Adipose tissue (tissue), 3 donors: ENCODE data around the gene PLA2G2F. TPM values are rescaled to one million over a fixed set of nuclear protein-coding genes. Genes with fewer than 3 reads are reported as not detected.
"Not testable (repeated sequence)": the region's sequence is repeated elsewhere in the genome, so short reads cannot be mapped to it uniquely, and the experiment has no call there.

Experiments used
- H3K27ac ChIP-seq: one replicate; pipeline ENCODE4 v1.5.1; 2013; ENCODE audit warnings: low read depth, low read length
- WGBS, 3 donors: extraction: QIAGEN DNeasy Blood & Tissue Kit; methylation state at CpG; one replicate each; pipeline ENCODE4 v1.1.7; 2013; 5-methylcytosine and 5-hydroxymethylcytosine counted together
- polyA plus RNA-seq, 3 donors: library from polyadenylated mRNA; stranded (reverse); fragments of 200-250 nt; gene quantifications; one replicate each; pipeline ENCODE4 v1.2.3, GENCODE V29; 2013
- donor health status: healthy with polysubstance abuse.
- donor health status: Bipolar disorder and iron deficiency.
- donor health status: healthy.

Gene PLA2G2F
- polyA plus RNA-seq, 3 donors, result not detected

GRCh38 chr1:20111452-20111851, 27.7 kb upstream of the PLA2G2F start:
- H3K27ac ChIP-seq, result no peak overlapping the region

DNA sequence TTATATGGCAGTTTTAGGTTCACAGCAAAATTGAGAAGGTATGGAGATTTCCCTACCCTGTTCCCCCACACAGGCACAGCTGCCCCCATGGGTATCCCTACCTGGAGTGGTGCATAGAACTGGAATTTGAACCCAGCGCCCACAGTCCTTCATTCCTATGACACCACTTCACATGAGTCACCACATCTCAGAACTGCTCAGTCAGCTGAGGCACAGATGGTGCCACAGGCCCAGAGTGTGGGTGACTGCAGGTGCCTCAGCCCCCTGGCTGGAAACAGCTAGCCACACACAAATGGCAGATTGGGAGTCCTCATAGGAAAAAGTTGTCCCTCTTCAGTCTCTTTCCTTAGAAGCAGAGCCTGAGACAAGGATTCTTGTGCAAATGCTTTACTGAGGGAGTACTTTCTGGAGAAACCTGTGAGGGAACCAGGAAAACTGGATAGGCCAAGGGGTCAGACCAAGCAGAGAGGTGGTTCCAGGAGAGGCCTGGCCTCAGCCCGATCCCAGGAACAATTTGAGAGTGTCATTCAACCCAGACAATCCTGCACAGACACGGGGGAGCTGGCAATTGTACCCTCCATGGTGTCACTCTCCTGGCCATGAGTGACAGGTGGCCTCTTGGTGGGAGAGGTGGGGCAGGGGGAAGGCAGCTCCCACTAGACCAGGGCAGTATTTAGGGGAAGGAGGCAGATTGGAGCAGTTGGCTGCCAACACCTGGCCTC, 26.7 kb upstream of the PLA2G2F start:
- 79 to 89% (median 88%) methylated on average over 3 of the region's 3 CpGs for WGBS, 3 donors
- no peak overlapping the region for H3K27ac ChIP-seq

More at GRCh38 chr1:20111452-20111851, 27.7 kb upstream of the PLA2G2F start:
- WGBS, 3 donors, result 89 to 95% (median 94%) methylated on average over 5 of the region's 5 CpGs

DNA sequence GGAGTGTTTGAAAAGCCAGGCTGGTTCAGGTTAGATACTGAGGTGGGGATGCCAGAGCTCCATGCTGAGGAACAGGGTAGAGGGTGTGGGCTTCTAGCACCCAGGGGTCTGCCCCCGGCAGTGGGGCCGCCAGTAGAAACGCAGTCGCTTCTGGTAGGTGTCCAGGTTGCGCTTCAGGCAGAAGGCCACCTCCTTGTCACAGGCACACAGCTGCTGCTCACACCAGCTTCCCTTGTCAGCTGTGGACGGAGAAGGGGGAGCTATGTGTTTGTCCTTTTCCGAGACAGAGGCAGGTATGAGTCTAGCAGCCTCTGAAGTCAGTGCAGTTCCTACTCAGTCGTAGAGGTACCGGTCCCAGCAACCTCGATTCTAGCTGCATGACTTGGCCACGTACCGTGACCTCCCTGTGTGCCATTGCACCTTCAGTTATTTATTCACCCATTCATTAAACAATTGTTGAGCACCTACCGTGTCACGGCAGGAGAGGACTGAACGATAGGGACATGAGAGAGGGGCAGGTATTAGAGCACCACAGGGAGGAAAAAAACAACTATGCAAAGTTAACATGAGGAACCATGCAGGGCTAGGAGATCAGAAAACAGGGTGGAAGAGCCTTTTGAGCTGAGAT, 25.0 kb upstream of the PLA2G2F start:
- no peak overlapping the region for H3K27ac ChIP-seq
- 40 to 77% (median 77%) methylated on average over 15 of the region's 15 CpGs for WGBS, 3 donors

GRCh38 chr1:20115479-20115878, 23.6 kb upstream of the PLA2G2F start:
- 82 to 86% (median 86%) methylated on average over 4 of the region's 4 CpGs for WGBS, 3 donors
- no peak overlapping the region for H3K27ac ChIP-seq

- WGBS, 3 donors, result 73 to 85% (median 82%) methylated on average over 7 of the region's 7 CpGs
- H3K27ac ChIP-seq, result no peak overlapping the region
Observed at GRCh38 chr1:20115916-20116315, 23.2 kb upstream of the PLA2G2F start.

- no peak overlapping the region for H3K27ac ChIP-seq
Observed at GRCh38 chr1:20117236-20117635, 21.9 kb upstream of the PLA2G2F start.

DNA sequence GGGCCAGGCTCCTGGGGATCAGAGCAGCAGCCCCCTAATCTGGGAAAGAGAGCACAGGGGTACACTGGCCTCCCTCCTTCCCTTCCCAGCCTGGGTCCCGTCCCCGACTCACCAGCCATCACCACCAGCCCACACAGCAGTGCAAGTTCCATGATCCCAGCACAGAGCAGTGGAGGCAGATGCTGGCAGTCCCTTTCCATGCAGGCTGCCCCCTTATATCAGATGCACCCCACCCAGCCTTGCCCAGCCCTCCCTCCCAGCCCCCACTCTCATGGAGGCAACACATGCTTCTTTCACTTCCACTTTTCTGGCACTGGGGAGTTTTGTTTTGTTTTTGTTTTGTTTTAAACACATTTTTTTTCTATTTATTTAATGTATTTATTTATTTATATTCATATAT, 19.8 kb upstream of the PLA2G2F start, which contains the start of gene PLA2G2D:
PLA2G2D (minus strand) TSS at position 190 of the 400 bp plus-strand sequence; CDS start at position 152, 38 bp downstream.
- no peak within 1 kb of the TSS for H3K27ac ChIP-seq
- WGBS, 3 donors, result 71 to 93% (median 80%) methylated on average over 2 of the region's 2 CpGs

GRCh38 chr1:20120796-20121195, 18.3 kb upstream of the PLA2G2F start:
- H3K27ac ChIP-seq, result no peak overlapping the region
- 82 to 90% (median 85%) methylated on average over 4 of the region's 4 CpGs for WGBS, 3 donors

DNA sequence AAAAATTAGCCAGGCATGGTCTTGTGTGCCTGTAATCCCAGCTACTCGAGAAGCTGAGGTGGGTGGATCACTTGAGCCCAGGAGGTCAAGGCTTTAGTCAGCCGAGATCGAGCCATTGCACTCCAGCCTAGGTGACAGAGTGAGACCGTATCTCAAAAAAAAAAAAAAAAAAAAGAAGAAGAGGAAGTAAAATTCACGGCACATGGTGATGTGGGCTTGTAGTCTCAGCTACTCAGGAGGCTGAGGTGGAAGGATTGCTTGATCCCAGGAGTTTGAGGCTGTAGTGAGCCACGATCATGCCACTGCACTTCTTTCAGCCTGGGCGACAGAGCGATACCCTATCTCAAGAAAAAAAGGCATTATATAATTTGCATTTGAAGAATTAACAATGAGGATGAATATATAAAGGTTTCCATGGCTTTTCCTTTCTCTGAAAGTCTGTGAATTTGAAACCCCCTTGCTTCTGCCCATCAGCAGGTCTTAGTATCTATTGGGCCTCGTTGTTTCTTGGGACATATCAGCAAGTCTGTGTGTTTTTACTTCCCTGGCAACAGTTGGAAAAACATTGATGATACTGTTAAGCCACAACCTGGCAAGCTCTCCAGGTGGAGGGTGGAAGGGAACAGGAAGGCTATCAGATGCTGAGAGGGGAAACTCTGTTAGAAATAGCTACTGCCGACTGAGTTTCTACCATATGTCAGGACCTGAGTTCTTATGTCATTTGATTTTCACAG, 15.2 kb upstream of the PLA2G2F start:
- WGBS, 3 donors, result 56 to 62% (median 60%) methylated on average over 10 of the region's 10 CpGs
- no peak overlapping the region for H3K27ac ChIP-seq

- no peak overlapping the region for H3K27ac ChIP-seq
- WGBS, 3 donors, result 50 to 71% (median 58%) methylated on average over 7 of the region's 7 CpGs
Observed at GRCh38 chr1:20124456-20125057, 14.6 kb upstream of the PLA2G2F start.

GRCh38 chr1:20125100-20125499, 14.0 kb upstream of the PLA2G2F start:
- WGBS, 3 donors, result 69 to 83% (median 79%) methylated on average over 10 of the region's 10 CpGs
- H3K27ac ChIP-seq, result no peak overlapping the region

DNA sequence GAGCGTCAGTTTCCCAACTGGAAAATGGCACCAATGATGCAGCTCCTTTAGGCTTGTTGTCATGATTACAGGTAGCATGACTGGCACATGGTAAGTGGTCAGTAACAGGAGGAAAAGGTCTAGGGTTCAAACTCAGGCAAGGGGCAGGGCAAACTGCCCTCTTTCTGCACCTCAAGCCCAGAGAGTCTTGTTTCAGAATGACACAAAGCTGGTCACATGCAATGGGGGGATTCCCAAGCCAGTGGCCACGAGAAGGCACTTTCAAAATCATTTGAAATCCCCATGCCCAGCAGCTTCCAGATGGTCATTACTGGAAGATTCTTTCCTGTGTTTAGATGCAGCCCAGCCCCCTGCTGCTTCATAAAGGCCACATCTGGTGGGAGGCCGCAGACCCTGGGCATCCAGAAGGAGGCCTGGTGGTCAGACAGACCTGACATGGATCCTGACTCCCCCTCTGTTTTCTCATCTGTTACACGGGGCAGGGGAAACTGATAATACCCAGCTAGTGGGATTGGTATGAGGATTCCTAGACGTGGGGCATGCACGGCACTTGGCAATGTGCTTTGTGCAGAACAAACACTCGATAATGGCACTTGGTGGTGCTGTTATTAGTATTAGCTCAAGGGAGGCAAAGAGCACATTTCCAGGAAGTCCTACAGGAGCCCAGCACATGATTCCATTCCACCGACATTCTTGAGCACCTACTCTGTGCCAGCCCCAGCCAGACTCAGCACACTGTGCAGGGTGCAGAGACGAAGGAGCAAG, 12.9 kb upstream of the PLA2G2F start:
- 69 to 83% (median 79%) methylated on average over 9 of the region's 9 CpGs for WGBS, 3 donors
- no peak overlapping the region for H3K27ac ChIP-seq

DNA sequence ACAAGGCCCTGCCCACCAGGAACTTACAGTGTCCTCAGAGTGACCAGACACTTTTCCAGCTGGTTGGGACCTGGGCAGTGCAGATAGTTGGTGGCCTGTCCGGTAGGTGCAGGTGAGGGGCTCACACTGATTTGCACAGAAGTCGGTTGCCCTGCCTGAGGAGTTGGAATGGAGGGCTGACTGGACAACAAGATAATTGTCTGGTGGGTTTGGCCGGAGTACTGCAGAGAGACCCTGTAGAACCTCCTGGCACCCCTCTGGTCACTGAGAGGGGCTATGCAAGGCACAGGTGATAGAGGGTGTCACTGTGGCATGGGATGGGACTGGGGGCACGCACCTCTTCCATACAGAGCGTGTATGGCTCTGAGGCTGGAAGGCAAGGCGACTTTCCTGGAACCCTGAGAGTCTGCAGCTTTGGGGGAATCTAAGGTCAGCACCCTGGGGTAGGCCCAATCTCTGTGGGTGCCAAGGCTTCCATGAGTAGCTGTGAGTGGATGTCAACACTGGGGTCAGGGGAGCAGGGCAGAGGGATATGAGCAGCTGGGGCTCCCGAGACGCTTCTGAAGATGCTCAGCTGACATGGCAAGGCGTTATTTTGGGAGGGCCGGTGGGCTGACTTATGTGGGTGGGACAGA, 12.2 kb upstream of the PLA2G2F start:
- WGBS, 3 donors, result 92 to 94% (median 94%) methylated on average over 10 of the region's 10 CpGs
- H3K27ac ChIP-seq, result no peak overlapping the region

- WGBS, 3 donors, result 78 to 94% (median 89%) methylated on average over 3 of the region's 3 CpGs
- not testable (repeated sequence) for H3K27ac ChIP-seq
Observed at GRCh38 chr1:20130518-20130917, 8.6 kb upstream of the PLA2G2F start.

DNA sequence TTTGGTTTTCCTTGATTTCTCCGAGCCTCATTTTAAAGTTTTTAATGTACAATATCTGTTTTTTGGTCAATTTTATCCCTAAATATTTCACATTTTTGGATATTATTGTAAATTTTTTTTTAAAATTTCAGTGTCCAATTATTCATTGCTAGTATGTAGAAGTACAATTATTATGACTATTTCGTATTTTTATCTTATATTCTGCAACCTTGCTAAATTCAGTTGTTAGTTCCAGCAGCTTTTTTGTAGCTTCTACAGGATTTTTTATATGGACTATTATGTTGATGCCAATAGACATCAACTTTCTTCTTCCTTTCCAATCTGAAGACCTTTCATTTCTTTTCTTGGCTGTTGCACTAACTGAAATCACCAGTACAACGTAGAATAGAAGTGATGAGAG, 4.1 kb upstream of the PLA2G2F start:
- 90 to 92% (median 91%) methylated on average over 3 of the region's 3 CpGs for WGBS, 3 donors

GRCh38 chr1:20136249-20136648, 2.9 kb upstream of the PLA2G2F start:
- no peak overlapping the region for H3K27ac ChIP-seq
- WGBS, 3 donors, result 91 to 97% (median 93%) methylated on average over 3 of the region's 3 CpGs

More for the DNA sequence above, 4.1 kb upstream of the PLA2G2F start:
- no peak overlapping the region for H3K27ac ChIP-seq

- WGBS, 3 donors, result 84 to 97% (median 90%) methylated on average over 4 of the region's 4 CpGs
- no peak overlapping the region for H3K27ac ChIP-seq
Observed at GRCh38 chr1:20137055-20137454, 2.1 kb upstream of the PLA2G2F start.

DNA sequence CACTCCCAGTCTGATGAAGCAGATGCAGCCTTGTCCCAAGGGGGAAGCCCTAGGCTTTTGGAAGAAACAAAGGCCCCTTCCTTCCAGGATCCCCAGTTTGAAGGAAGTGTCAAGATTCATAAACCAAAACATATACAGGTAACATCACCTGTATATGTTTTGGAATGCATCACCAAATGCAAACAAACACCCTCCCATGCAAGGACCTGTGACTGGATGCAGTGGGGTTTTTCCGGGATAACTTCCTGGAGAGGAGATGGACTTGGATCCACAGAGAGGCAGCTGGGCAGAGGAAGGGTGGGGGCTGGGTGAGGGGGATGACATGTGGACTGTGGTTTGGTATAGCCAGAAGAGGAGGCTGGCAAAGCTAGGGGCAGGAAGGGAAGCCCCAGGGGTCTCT, 1.5 kb upstream of the PLA2G2F start:
- H3K27ac ChIP-seq, result no peak overlapping the region
- WGBS, 3 donors, result 74 to 83% (median 82%) methylated on average over 1 of the region's 1 CpG
